PC-3 (cell line): ENCODE data around the gene EFCAB9.

Experiments
- EZH2 ChIP-seq: fragments of 300-600 bp; sonication (generic); IDR thresholded peaks from one replicate; pipeline ENCODE4 v1.6.1; 2017; ENCODE audit warnings: antibody characterized with exemption, mild to moderate bottlenecking, low read length; ENCODE audit not compliant: unreplicated experiment
- EZH2phosphoT487 ChIP-seq: fragments of 300-600 bp; sonication (generic); IDR thresholded peaks from 2 replicates; pipeline ENCODE4 v1.6.1; 2018; ENCODE audit warnings: mild to moderate bottlenecking, antibody characterized with exemption, low read length, borderline replicate concordance
- TF ChIP-seq, protein P1 (sequence below): fragments of 300-600 bp; sonication (generic); conservative IDR thresholded peaks from 2 replicates; pipeline ENCODE4 v1.5.1; 2017; ENCODE audit warnings: antibody characterized with exemption, low read depth, mild to moderate bottlenecking, low read length

DNA sequence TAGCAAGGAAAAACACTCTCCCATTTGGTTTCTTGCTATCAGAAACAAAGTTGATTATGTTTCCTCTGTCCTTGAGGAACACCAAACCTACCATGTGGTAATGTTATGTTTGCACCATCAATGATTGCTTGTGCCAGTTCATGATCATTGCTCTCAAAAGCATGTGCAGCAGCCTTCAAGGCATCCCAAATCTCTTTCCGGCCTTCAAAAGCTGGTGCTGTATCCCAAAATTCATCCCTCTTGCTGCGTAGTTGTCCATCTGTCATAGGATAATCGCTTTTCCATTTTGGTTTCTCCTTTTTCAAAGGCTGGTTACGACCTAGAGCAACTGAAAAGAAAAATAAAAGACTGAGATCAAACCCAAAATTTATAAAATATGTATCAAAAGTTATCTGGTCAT is 40.1 kb downstream of the EFCAB9 start:
- no peak for TF ChIP-seq EZH2phosphoT487
- TF ChIP-seq, protein P1, sequence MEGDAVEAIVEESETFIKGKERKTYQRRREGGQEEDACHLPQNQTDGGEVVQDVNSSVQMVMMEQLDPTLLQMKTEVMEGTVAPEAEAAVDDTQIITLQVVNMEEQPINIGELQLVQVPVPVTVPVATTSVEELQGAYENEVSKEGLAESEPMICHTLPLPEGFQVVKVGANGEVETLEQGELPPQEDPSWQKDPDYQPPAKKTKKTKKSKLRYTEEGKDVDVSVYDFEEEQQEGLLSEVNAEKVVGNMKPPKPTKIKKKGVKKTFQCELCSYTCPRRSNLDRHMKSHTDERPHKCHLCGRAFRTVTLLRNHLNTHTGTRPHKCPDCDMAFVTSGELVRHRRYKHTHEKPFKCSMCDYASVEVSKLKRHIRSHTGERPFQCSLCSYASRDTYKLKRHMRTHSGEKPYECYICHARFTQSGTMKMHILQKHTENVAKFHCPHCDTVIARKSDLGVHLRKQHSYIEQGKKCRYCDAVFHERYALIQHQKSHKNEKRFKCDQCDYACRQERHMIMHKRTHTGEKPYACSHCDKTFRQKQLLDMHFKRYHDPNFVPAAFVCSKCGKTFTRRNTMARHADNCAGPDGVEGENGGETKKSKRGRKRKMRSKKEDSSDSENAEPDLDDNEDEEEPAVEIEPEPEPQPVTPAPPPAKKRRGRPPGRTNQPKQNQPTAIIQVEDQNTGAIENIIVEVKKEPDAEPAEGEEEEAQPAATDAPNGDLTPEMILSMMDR: no peak
- no peak for TF ChIP-seq EZH2
